Central memory CD8-positive, alpha-beta T cell (primary cell): Measurements from ENCODE around the gene PITX1.

Experiments used
- ATAC-seq: fragments of 150-1000 bp; cut with Tn5 transposase; replicated peaks from 2 replicates; pipeline ENCODE4 v1.10.0; 2022; ENCODE audit warnings: mild to moderate bottlenecking, moderate FRiP score, moderate number of reproducible peaks; ENCODE audit not compliant: poor library complexity, severe bottlenecking; ENCODE audit errors: extremely low read depth
- DNase-seq, 2 donors: peaks; one replicate each; pipeline ENCODE4 v3.0.0; 2021; ENCODE audit warnings: low spot score in 2 of 2
- H3K27ac Mint-ChIP-seq: one replicate; pipeline ENCODE4 v1.8.0; 2022; ENCODE audit warnings: low read depth, mild to moderate bottlenecking, moderate library complexity, mixed read lengths
- H3K27me3 Mint-ChIP-seq: one replicate; pipeline ENCODE4 v1.8.0; 2022; ENCODE audit warnings: mixed read lengths
- H3K36me3 Mint-ChIP-seq: one replicate; pipeline ENCODE4 v1.8.0; 2022; ENCODE audit warnings: mild to moderate bottlenecking, moderate library complexity, mixed read lengths; ENCODE audit not compliant: insufficient read depth
- H3K4me1 Mint-ChIP-seq: one replicate; pipeline ENCODE4 v1.8.0; 2022; ENCODE audit warnings: mixed read lengths
- H3K4me3 Mint-ChIP-seq: one replicate; pipeline ENCODE4 v1.8.0; 2022; ENCODE audit warnings: mild to moderate bottlenecking, moderate library complexity, mixed read lengths
- H3K9me3 Mint-ChIP-seq: one replicate; pipeline ENCODE4 v1.8.0; 2022; ENCODE audit warnings: mixed read lengths

The PITX1 gene

GRCh38 chr5:135069016-135069770, 35.2 kb upstream of the PITX1 start:
- DNase-seq = no peak
- ATAC-seq = no peak
- Mint-ChIP-seq H3K27me3 (peaks cover 24% of the 10 kb centered on the region), H3K4me3 (no peak overlapping the region), H3K27ac (no peak overlapping the region), H3K9me3 (no peaks in the 10 kb centered on the region), H3K4me1 (no peaks in the 10 kb centered on the region), H3K36me3 (no peaks in the 10 kb centered on the region)

GRCh38 chr5:135067587-135067986, 33.6 kb upstream of the PITX1 start:
- DNase-seq (no peak), ATAC-seq (no peak)
- no peak overlapping the region for H3K27ac Mint-ChIP-seq
- no peaks in the 10 kb centered on the region for H3K36me3 Mint-ChIP-seq
- no peak overlapping the region for H3K4me3 Mint-ChIP-seq
- H3K27me3 Mint-ChIP-seq = peaks cover 29% of the 10 kb centered on the region
- H3K4me1 Mint-ChIP-seq = no peaks in the 10 kb centered on the region
- no peaks in the 10 kb centered on the region for H3K9me3 Mint-ChIP-seq

GRCh38 chr5:135066781-135067180, 32.8 kb upstream of the PITX1 start:
- DNase-seq = no peak
- H3K36me3 Mint-ChIP-seq = no peaks in the 10 kb centered on the region
- H3K9me3 Mint-ChIP-seq = no peaks in the 10 kb centered on the region
- H3K27ac Mint-ChIP-seq = no peak overlapping the region
- no peaks in the 10 kb centered on the region for H3K4me1 Mint-ChIP-seq
- no peak for ATAC-seq
- peaks cover 22% of the 10 kb centered on the region for H3K27me3 Mint-ChIP-seq
- H3K4me3 Mint-ChIP-seq = no peak overlapping the region

- ATAC-seq (no peak), DNase-seq (no peak)
- no peaks in the 10 kb centered on the region for H3K36me3 Mint-ChIP-seq
- H3K4me3 Mint-ChIP-seq = no peak overlapping the region
- peaks cover 32% of the 10 kb centered on the region for H3K27me3 Mint-ChIP-seq
- no peak overlapping the region for H3K27ac Mint-ChIP-seq
- H3K9me3 Mint-ChIP-seq = no peaks in the 10 kb centered on the region
- no peaks in the 10 kb centered on the region for H3K4me1 Mint-ChIP-seq
Measured at GRCh38 chr5:135065306-135066265, 31.6 kb upstream of the PITX1 start.

- Mint-ChIP-seq H3K27ac (no peak overlapping the region), H3K27me3 (peaks cover 46% of the 10 kb centered on the region), H3K9me3 (no peaks in the 10 kb centered on the region), H3K36me3 (no peaks in the 10 kb centered on the region), H3K4me3 (no peak overlapping the region), H3K4me1 (no peaks in the 10 kb centered on the region)
- DNase-seq = no peak
- ATAC-seq = no peak
Measured at GRCh38 chr5:135064235-135064570, 30.2 kb upstream of the PITX1 start.

- Mint-ChIP-seq H3K27me3 (peaks cover 51% of the 10 kb centered on the region), H3K4me1 (no peaks in the 10 kb centered on the region), H3K9me3 (no peaks in the 10 kb centered on the region), H3K4me3 (no peak overlapping the region), H3K27ac (no peak overlapping the region), H3K36me3 (no peaks in the 10 kb centered on the region)
- ATAC-seq (no peak), DNase-seq (no peak)
Measured at GRCh38 chr5:135063511-135064234, 29.6 kb upstream of the PITX1 start.

GRCh38 chr5:135063056-135063445, 29.0 kb upstream of the PITX1 start:
- Mint-ChIP-seq H3K27me3 (peaks cover 58% of the 10 kb centered on the region), H3K4me3 (no peak overlapping the region), H3K9me3 (no peaks in the 10 kb centered on the region), H3K4me1 (no peaks in the 10 kb centered on the region), H3K36me3 (no peaks in the 10 kb centered on the region), H3K27ac (no peak overlapping the region)
- ATAC-seq (no peak), DNase-seq (no peak)

GRCh38 chr5:135062216-135063055, 28.4 kb upstream of the PITX1 start:
- H3K36me3 Mint-ChIP-seq = no peaks in the 10 kb centered on the region
- ATAC-seq = no peak

GRCh38 chr5:135061001-135061400, 27.0 kb upstream of the PITX1 start:
- H3K27ac Mint-ChIP-seq = no peak overlapping the region
- ATAC-seq (no peak), DNase-seq (no peak)
- H3K36me3 Mint-ChIP-seq = no peaks in the 10 kb centered on the region
- no peak overlapping the region for H3K4me3 Mint-ChIP-seq
- no peaks in the 10 kb centered on the region for H3K4me1 Mint-ChIP-seq
- H3K27me3 Mint-ChIP-seq = peaks cover 65% of the 10 kb centered on the region
- H3K9me3 Mint-ChIP-seq = no peaks in the 10 kb centered on the region

More at GRCh38 chr5:135062216-135063055, 28.4 kb upstream of the PITX1 start:
- DNase-seq = no peak
- H3K27ac Mint-ChIP-seq = no peak overlapping the region
- H3K9me3 Mint-ChIP-seq = no peaks in the 10 kb centered on the region
- H3K27me3 Mint-ChIP-seq = peaks cover 64% of the 10 kb centered on the region
- no peak overlapping the region for H3K4me3 Mint-ChIP-seq
- H3K4me1 Mint-ChIP-seq = no peaks in the 10 kb centered on the region

- Mint-ChIP-seq H3K27me3 (peaks cover 57% of the 10 kb centered on the region), H3K9me3 (no peaks in the 10 kb centered on the region), H3K36me3 (no peaks in the 10 kb centered on the region), H3K4me3 (no peak overlapping the region), H3K27ac (no peak overlapping the region), H3K4me1 (no peaks in the 10 kb centered on the region)
- DNase-seq = no peak
- ATAC-seq = no peak
Measured at GRCh38 chr5:135060021-135060420, 26.0 kb upstream of the PITX1 start.

- Mint-ChIP-seq H3K9me3 (no peaks in the 10 kb centered on the region), H3K4me3 (no peak overlapping the region), H3K27me3 (peaks cover 54% of the 10 kb centered on the region), H3K4me1 (no peaks in the 10 kb centered on the region), H3K27ac (no peak overlapping the region), H3K36me3 (no peaks in the 10 kb centered on the region)
- no peak for ATAC-seq
- no peak for DNase-seq
Measured at GRCh38 chr5:135059000-135059923, 25.2 kb upstream of the PITX1 start.
